OCI-LY1 (cell line): ENCODE results near the gene DQX1.
A peak's percentile ranks its signal among the peaks of the same experiment; 100 is the strongest.

Experiments
- H2AFZ ChIP-seq: fragments of 200-600 bp; sonication (generic), shearing (Covaris generic); 2 replicates; pipeline ENCODE4 v1.6.0; 2014; ENCODE audit warnings: antibody characterized with exemption, mild to moderate bottlenecking, low read length
- H3F3A ChIP-seq: fragments of 200-600 bp; sonication (generic), shearing (Covaris generic); 2 replicates; pipeline ENCODE4 v1.6.0; 2014; ENCODE audit warnings: mild to moderate bottlenecking, antibody characterized with exemption, low read length, moderate library complexity; ENCODE audit not compliant: insufficient read depth
- H3K27ac ChIP-seq: fragments of 200-600 bp; sonication (generic); 2 replicates; pipeline ENCODE4 v1.5.1; 2014; ENCODE audit warnings: low read length, mixed run types, mild to moderate bottlenecking, low read depth; ENCODE audit not compliant: poor library complexity, severe bottlenecking
- H3K27me3 ChIP-seq: fragments of 200-600 bp; sonication (generic); 2 replicates; pipeline ENCODE4 v1.6.0; 2014; ENCODE audit warnings: antibody characterized with exemption, mild to moderate bottlenecking, low read length, moderate library complexity; ENCODE audit not compliant: insufficient read depth
- H3K36me3 ChIP-seq: fragments of 200-600 bp; sonication (generic); 2 replicates; pipeline ENCODE4 v1.6.1; 2014; ENCODE audit warnings: mild to moderate bottlenecking, antibody characterized with exemption, low read length, moderate library complexity, mixed read lengths; ENCODE audit not compliant: insufficient read depth
- H3K4me1 ChIP-seq: fragments of 200-600 bp; sonication (generic); 2 replicates; pipeline ENCODE4 v1.5.1; 2014; ENCODE audit warnings: mild to moderate bottlenecking, low read length, moderate library complexity; ENCODE audit not compliant: insufficient read depth, severe bottlenecking
- H3K4me2 ChIP-seq: fragments of 200-600 bp; sonication (generic), shearing (Covaris generic); 2 replicates; pipeline ENCODE4 v1.6.1; 2014; ENCODE audit warnings: low read length
- H3K4me3 ChIP-seq: fragments of 200-600 bp; sonication (generic); 2 replicates; pipeline ENCODE4 v1.5.1; 2014; ENCODE audit warnings: low read length, low read depth, mild to moderate bottlenecking, mixed read lengths; ENCODE audit not compliant: poor library complexity, severe bottlenecking
- H3K79me2 ChIP-seq: fragments of 200-600 bp; shearing (Covaris generic); 2 replicates; pipeline ENCODE4 v1.6.1; 2016; ENCODE audit warnings: mixed run types, low read length, mixed read lengths; ENCODE audit not compliant: insufficient read depth
- H3K9ac ChIP-seq: fragments of 200-600 bp; sonication (generic), shearing (Covaris generic); 2 replicates; pipeline ENCODE4 v1.6.1; 2014; ENCODE audit warnings: mild to moderate bottlenecking, low read length, mixed read lengths
- H3K9me2 ChIP-seq: fragments of 200-600 bp; sonication (generic), shearing (Covaris generic); 2 replicates; pipeline ENCODE4 v1.6.1; 2014; ENCODE audit warnings: low read depth, mild to moderate bottlenecking, low read length, mixed read lengths
- H3K9me3 ChIP-seq: fragments of 200-600 bp; shearing (Covaris generic); 2 replicates; pipeline ENCODE4 v1.6.1; 2014; ENCODE audit warnings: low read length, mixed read lengths
- H4K20me1 ChIP-seq: fragments of 200-600 bp; sonication (generic), shearing (Covaris generic); 2 replicates; pipeline ENCODE4 v1.6.0; 2016; ENCODE audit warnings: mild to moderate bottlenecking, low read length; ENCODE audit not compliant: insufficient read depth
- CTCF ChIP-seq: fragments of 200-600 bp; sonication (generic), shearing (Covaris generic); IDR thresholded peaks from 2 replicates; pipeline ENCODE4 v1.5.1; 2017; ENCODE audit warnings: mild to moderate bottlenecking, antibody characterized with exemption, low read length, moderate library complexity, mixed read lengths
- EZH2 ChIP-seq: fragments of 200-600 bp; sonication (generic), shearing (Covaris generic); IDR thresholded peaks from 2 replicates; pipeline ENCODE4 v1.8.0; 2017; ENCODE audit warnings: borderline replicate concordance, mixed run types, mild to moderate bottlenecking, antibody characterized with exemption, low read length, moderate library complexity, mixed read lengths

The DQX1 gene

GRCh38 chr2:74503506-74504475 is 22.2 kb downstream of the DQX1 start:
- peak overlapping the region; percentile 53 for H3K4me3 ChIP-seq
- no peaks in the 10 kb centered on the region for H3K79me2 ChIP-seq
- peak overlapping the region; percentile 61 for H3K4me2 ChIP-seq
- H3F3A ChIP-seq = no peaks in the 10 kb centered on the region
- H3K27me3 ChIP-seq = peaks cover 24% of the 10 kb centered on the region; the same call in 1 of the 2 replicates
- no peaks in the 10 kb centered on the region for H3K9me3 ChIP-seq
- no peak overlapping the region for H2AFZ ChIP-seq
- H3K27ac ChIP-seq = no peak overlapping the region
- no peak for TF ChIP-seq CTCF
- TF ChIP-seq EZH2 = no peak
- H4K20me1 ChIP-seq = no peaks in the 10 kb centered on the region
- H3K4me1 ChIP-seq = peaks cover 38% of the 10 kb centered on the region
- peaks cover 17% of the 10 kb centered on the region for H3K36me3 ChIP-seq
- no peaks in the 10 kb centered on the region for H3K9me2 ChIP-seq
- H3K9ac ChIP-seq = peak overlapping the region; percentile 61; the same call in 1 of the 2 replicates

- Histone ChIP-seq H2AFZ (no peak overlapping the region), H3F3A (no peaks in the 10 kb centered on the region), H3K9me3 (no peaks in the 10 kb centered on the region), H3K27me3 (peaks cover 25% of the 10 kb centered on the region; the same call in 1 of the 2 replicates), H3K27ac (no peak overlapping the region), H3K4me2 (peak overlapping the region; percentile 61), H3K36me3 (peaks cover 17% of the 10 kb centered on the region), H3K9me2 (no peaks in the 10 kb centered on the region), H3K4me1 (peaks cover 31% of the 10 kb centered on the region), H3K9ac (peak overlapping the region; percentile 61), H4K20me1 (no peaks in the 10 kb centered on the region), H3K4me3 (peak overlapping the region; percentile 53), H3K79me2 (no peaks in the 10 kb centered on the region)
- no peak for TF ChIP-seq EZH2
- peak; percentile 58 for TF ChIP-seq CTCF
Measured at GRCh38 chr2:74502720-74503505, 23.1 kb downstream of the DQX1 start.

GRCh38 chr2:74502147-74502719 is 23.8 kb downstream of the DQX1 start:
- H3F3A ChIP-seq = no peaks in the 10 kb centered on the region
- H3K9me3 ChIP-seq = no peaks in the 10 kb centered on the region
- H3K9ac ChIP-seq = peak overlapping the region; percentile 61
- H2AFZ ChIP-seq = no peak overlapping the region
- no peaks in the 10 kb centered on the region for H4K20me1 ChIP-seq
- H3K4me2 ChIP-seq = peak overlapping the region; percentile 61
- H3K79me2 ChIP-seq = no peaks in the 10 kb centered on the region
- no peak overlapping the region for H3K27ac ChIP-seq
- peaks cover 25% of the 10 kb centered on the region; the same call in 1 of the 2 replicates for H3K27me3 ChIP-seq
- no peaks in the 10 kb centered on the region for H3K9me2 ChIP-seq
- TF ChIP-seq EZH2 = no peak
- no peak for TF ChIP-seq CTCF
- peak overlapping the region; percentile 53 for H3K4me3 ChIP-seq
- peaks cover 17% of the 10 kb centered on the region for H3K36me3 ChIP-seq
- peaks cover 30% of the 10 kb centered on the region for H3K4me1 ChIP-seq
